Loucy (cell line): ENCODE results near the gene LRRC31.

Experiments
- H2AFZ ChIP-seq: fragments of 200-600 bp; sonication (generic); 2 replicates; pipeline ENCODE4 v1.6.0; 2016; ENCODE audit warnings: antibody characterized with exemption, mild to moderate bottlenecking, low read length, moderate library complexity
- H3F3A ChIP-seq: fragments of 200-600 bp; 2 replicates; pipeline ENCODE4 v1.6.0; 2016; ENCODE audit warnings: antibody characterized with exemption, low read depth, mild to moderate bottlenecking
- H3K27me3 ChIP-seq: fragments of 200-600 bp; sonication (generic); 2 replicates; pipeline ENCODE4 v1.6.1; 2014; ENCODE audit warnings: low read length, mild to moderate bottlenecking; ENCODE audit not compliant: insufficient read depth, poor library complexity, severe bottlenecking
- H3K36me3 ChIP-seq: fragments of 200-600 bp; sonication (generic); 2 replicates; pipeline ENCODE4 v1.6.1; 2016; ENCODE audit warnings: low read length; ENCODE audit not compliant: insufficient read depth
- H3K4me1 ChIP-seq: fragments of 200-600 bp; sonication (generic); 2 replicates; pipeline ENCODE4 v1.5.1; 2014; ENCODE audit warnings: low read length, mild to moderate bottlenecking; ENCODE audit not compliant: insufficient read depth, poor library complexity, severe bottlenecking
- H3K4me2 ChIP-seq: fragments of 200-600 bp; sonication (generic); 2 replicates; pipeline ENCODE4 v1.6.0; 2014; ENCODE audit warnings: antibody characterized with exemption, low read length, low read depth, mild to moderate bottlenecking; ENCODE audit not compliant: poor library complexity, severe bottlenecking
- H3K4me3 ChIP-seq: fragments of 200-600 bp; sonication (generic); 2 replicates; pipeline ENCODE4 v1.5.1; 2014; ENCODE audit warnings: low read length, mild to moderate bottlenecking, mixed read lengths; ENCODE audit not compliant: poor library complexity, severe bottlenecking
- H3K79me2 ChIP-seq: fragments of 200-600 bp; sonication (generic); 2 replicates; pipeline ENCODE4 v1.6.1; 2014; ENCODE audit warnings: low read length; ENCODE audit not compliant: insufficient read depth
- H3K9ac ChIP-seq: fragments of 200-600 bp; sonication (generic); 2 replicates; pipeline ENCODE4 v1.6.0; 2014; ENCODE audit warnings: mild to moderate bottlenecking, low read depth, low read length, moderate library complexity; ENCODE audit not compliant: poor library complexity, severe bottlenecking
- H3K9me2 ChIP-seq: fragments of 200-600 bp; sonication (generic); replicated peaks from 2 replicates; pipeline ENCODE4 v1.6.1; 2016; ENCODE audit warnings: low read depth, low read length, mixed read lengths
- H3K9me3 ChIP-seq: fragments of 200-600 bp; sonication (generic); 2 replicates; pipeline ENCODE4 v1.6.1; 2014; ENCODE audit warnings: mild to moderate bottlenecking, antibody characterized with exemption, low read length, low read depth; ENCODE audit not compliant: insufficient read depth
- H4K20me1 ChIP-seq: fragments of 200-600 bp; sonication (generic); 2 replicates; pipeline ENCODE4 v1.6.0; 2014; ENCODE audit warnings: antibody characterized with exemption, low read length, mild to moderate bottlenecking; ENCODE audit not compliant: insufficient read depth, poor library complexity, severe bottlenecking
- EZH2phosphoT487 ChIP-seq: fragments of 200-600 bp; IDR thresholded peaks from 2 replicates; pipeline ENCODE4 v1.6.1; 2018; ENCODE audit warnings: antibody characterized with exemption, mild to moderate bottlenecking, moderate library complexity, borderline replicate concordance
- TF ChIP-seq, protein P1 (sequence below): fragments of 200-600 bp; sonication (generic); conservative IDR thresholded peaks from 2 replicates; pipeline ENCODE4 v1.5.1; 2014; ENCODE audit warnings: mild to moderate bottlenecking, antibody characterized with exemption, low read length

Gene LRRC31

DNA sequence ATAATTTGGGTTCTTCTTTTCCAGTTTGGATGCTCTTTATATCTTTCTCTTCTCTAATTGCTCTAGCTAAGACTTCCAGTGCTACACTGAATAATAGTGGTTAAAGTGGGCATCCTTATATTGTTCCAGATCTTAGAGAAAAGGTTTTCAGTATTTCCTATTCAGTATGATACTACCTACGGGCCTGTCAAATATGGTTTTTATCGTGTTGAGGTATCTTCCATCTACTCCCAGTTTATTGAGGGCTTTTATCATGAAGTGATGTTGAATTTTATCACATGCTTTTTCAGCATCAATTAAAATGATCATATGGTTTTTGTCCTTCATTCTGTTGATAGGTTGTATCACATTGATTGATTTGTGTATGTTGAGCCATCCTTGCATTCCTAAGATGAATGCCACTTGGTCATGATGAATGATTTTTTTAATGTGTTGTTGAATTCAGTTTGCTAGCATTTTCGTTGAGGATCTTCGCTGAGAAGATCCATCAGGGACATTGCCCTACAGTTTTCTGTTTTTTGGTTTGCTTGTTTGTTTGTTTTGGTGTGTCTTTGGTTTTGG is 54.1 kb downstream of the LRRC31 start:
- H3K4me2 ChIP-seq: no peak overlapping the region
- H3K9me2 ChIP-seq: no peaks in the 10 kb centered on the region
- peaks cover 11% of the 10 kb centered on the region for H3K79me2 ChIP-seq
- H2AFZ ChIP-seq: no peak overlapping the region
- no peaks in the 10 kb centered on the region for H3K9me3 ChIP-seq
- H3F3A ChIP-seq: no peaks in the 10 kb centered on the region
- no peak overlapping the region for H3K9ac ChIP-seq
- no peaks in the 10 kb centered on the region for H3K36me3 ChIP-seq
- H4K20me1 ChIP-seq: no peaks in the 10 kb centered on the region
- no peak overlapping the region for H3K4me3 ChIP-seq
- no peak for TF ChIP-seq EZH2phosphoT487
- TF ChIP-seq, protein P1, sequence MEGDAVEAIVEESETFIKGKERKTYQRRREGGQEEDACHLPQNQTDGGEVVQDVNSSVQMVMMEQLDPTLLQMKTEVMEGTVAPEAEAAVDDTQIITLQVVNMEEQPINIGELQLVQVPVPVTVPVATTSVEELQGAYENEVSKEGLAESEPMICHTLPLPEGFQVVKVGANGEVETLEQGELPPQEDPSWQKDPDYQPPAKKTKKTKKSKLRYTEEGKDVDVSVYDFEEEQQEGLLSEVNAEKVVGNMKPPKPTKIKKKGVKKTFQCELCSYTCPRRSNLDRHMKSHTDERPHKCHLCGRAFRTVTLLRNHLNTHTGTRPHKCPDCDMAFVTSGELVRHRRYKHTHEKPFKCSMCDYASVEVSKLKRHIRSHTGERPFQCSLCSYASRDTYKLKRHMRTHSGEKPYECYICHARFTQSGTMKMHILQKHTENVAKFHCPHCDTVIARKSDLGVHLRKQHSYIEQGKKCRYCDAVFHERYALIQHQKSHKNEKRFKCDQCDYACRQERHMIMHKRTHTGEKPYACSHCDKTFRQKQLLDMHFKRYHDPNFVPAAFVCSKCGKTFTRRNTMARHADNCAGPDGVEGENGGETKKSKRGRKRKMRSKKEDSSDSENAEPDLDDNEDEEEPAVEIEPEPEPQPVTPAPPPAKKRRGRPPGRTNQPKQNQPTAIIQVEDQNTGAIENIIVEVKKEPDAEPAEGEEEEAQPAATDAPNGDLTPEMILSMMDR: no peak
- peaks cover 18% of the 10 kb centered on the region for H3K4me1 ChIP-seq
- H3K27me3 ChIP-seq: no peaks in the 10 kb centered on the region

- no peaks in the 10 kb centered on the region for H3K36me3 ChIP-seq
- H3F3A ChIP-seq: no peaks in the 10 kb centered on the region
- H3K9me3 ChIP-seq: no peaks in the 10 kb centered on the region
- TF ChIP-seq EZH2phosphoT487: no peak
- TF ChIP-seq, protein P1: peak; percentile 74
- no peaks in the 10 kb centered on the region for H3K27me3 ChIP-seq
- peak overlapping the region; percentile 87 for H2AFZ ChIP-seq
- no peaks in the 10 kb centered on the region for H3K9me2 ChIP-seq
- H4K20me1 ChIP-seq: no peaks in the 10 kb centered on the region
- H3K4me3 ChIP-seq: peak overlapping the region; percentile 81
- peak overlapping the region; percentile 92 for H3K4me2 ChIP-seq
- peak overlapping the region; percentile 82 for H3K9ac ChIP-seq
- H3K4me1 ChIP-seq: peaks cover 31% of the 10 kb centered on the region
- H3K79me2 ChIP-seq: peaks cover 18% of the 10 kb centered on the region
Measured at GRCh38 chr3:169813757-169814517, 55.8 kb downstream of the LRRC31 start.

DNA sequence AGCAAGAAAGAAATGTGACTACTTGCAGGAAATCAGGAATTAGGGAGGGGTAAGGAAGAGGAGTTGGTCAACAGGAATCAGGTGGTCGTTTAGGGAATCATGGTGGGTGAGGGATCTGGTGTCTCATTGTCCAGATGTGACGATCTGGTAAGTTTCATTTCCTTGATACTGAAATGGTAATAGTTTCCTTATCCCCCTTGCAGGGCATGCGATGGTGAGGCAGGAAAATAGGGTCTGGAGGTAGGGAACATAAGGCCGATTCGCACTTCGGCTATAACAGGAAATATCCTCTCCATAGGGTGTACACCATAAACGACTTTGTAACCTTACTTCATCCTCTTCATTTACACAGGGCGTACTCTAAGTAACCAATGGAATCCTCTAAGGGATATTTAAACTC is 56.5 kb downstream of the LRRC31 start:
- Histone ChIP-seq H3K4me3 (peak overlapping the region; percentile 81), H3F3A (no peaks in the 10 kb centered on the region), H3K27me3 (no peaks in the 10 kb centered on the region), H3K9me2 (no peaks in the 10 kb centered on the region), H3K9me3 (no peaks in the 10 kb centered on the region), H3K4me2 (peak overlapping the region; percentile 92), H3K4me1 (peaks cover 37% of the 10 kb centered on the region), H4K20me1 (no peaks in the 10 kb centered on the region), H3K9ac (peak overlapping the region; percentile 82), H2AFZ (peak overlapping the region; percentile 87), H3K79me2 (peaks cover 18% of the 10 kb centered on the region), H3K36me3 (no peaks in the 10 kb centered on the region)
- TF ChIP-seq, protein P1: no peak
- no peak for TF ChIP-seq EZH2phosphoT487
